IMR-90 (cell line): ENCODE measurements around the gene ABHD12B. TPM values are rescaled to one million over a fixed set of nuclear protein-coding genes. Genes with fewer than 3 reads are reported as not detected.

ENCODE experiments used
- ATAC-seq: fragments of 200-7000 bp; cut with Tn5 transposase; 2 replicates; pipeline ENCODE4 v1.9.1; 2020; ENCODE audit warnings: low read depth, mild to moderate bottlenecking, moderate library complexity
- BruUV-seq: library from RNA; stranded (reverse); fragments of 400-500 nt; replicated peaks from 2 replicates; lab custom pipeline; 2021; lab: Mats Ljungman, UMichigan
- CTCF ChIA-PET: fragments of 300-600 bp; formaldehyde crosslinking; extraction: SDS; loops from one replicate; lab custom pipeline; 2021; ENCODE audit warnings: antibody characterized with exemption; lab: Yijun Ruan, JAX
- POLR2A ChIA-PET: fragments of 300-600 bp; sonication (Branson Sonifier 250); formaldehyde crosslinking; loops from one replicate; lab custom pipeline; 2022; ENCODE audit warnings: antibody characterized with exemption; ENCODE audit not compliant: unreplicated experiment; lab: Charles Lee
- DNase-seq: peaks from one replicate; pipeline ENCODE4 v3.0.0; 2013
- H2AFZ ChIP-seq: replicated peaks from 2 replicates; pipeline ENCODE3; 2013; ENCODE audit warnings: low read length, mild to moderate bottlenecking; ENCODE audit not compliant: poor library complexity
- H2AK5ac ChIP-seq: 2 replicates; pipeline ENCODE4 v1.6.1; 2013; ENCODE audit warnings: low read depth, low read length, inconsistent platforms
- H2AK9ac ChIP-seq: replicated peaks from 2 replicates; pipeline ENCODE3; 2013; ENCODE audit warnings: mild to moderate bottlenecking, low read depth, low read length, moderate library complexity; ENCODE audit not compliant: poor library complexity
- H2BK120ac ChIP-seq: 2 replicates; pipeline ENCODE4 v1.6.1; 2013; ENCODE audit warnings: low read depth, low read length, inconsistent platforms
- H2BK15ac ChIP-seq: 3 replicates; pipeline ENCODE4 v1.6.1; 2013; ENCODE audit warnings: low read depth, low read length, inconsistent platforms
- H2BK20ac ChIP-seq: 2 replicates; pipeline ENCODE4 v1.6.1; 2013; ENCODE audit warnings: low read depth, mild to moderate bottlenecking, inconsistent platforms, low read length, moderate library complexity
- H2BK5ac ChIP-seq: 2 replicates; pipeline ENCODE4 v1.6.1; 2013; ENCODE audit warnings: mild to moderate bottlenecking, low read depth, low read length, inconsistent platforms; ENCODE audit not compliant: poor library complexity, severe bottlenecking
- H3K14ac ChIP-seq: replicated peaks from 2 replicates; pipeline ENCODE4 v1.6.1; 2013; ENCODE audit warnings: low read depth, low read length, inconsistent platforms
- H3K18ac ChIP-seq: 2 replicates; pipeline ENCODE4 v1.6.1; 2013; ENCODE audit warnings: low read depth, low read length, control low read depth
- H3K23ac ChIP-seq: 2 replicates; pipeline ENCODE4 v1.6.1; 2013; ENCODE audit warnings: low read depth, low read length, inconsistent platforms
- H3K27ac ChIP-seq: 2 replicates; pipeline ENCODE4 v1.5.1; 2013; ENCODE audit warnings: mild to moderate bottlenecking, control low read depth, low read length; ENCODE audit not compliant: insufficient read depth
- H3K27me3 ChIP-seq: 2 replicates; pipeline ENCODE4 v1.6.1; 2013; ENCODE audit warnings: low read length; ENCODE audit not compliant: control insufficient read depth, insufficient read depth
- H3K36me3 ChIP-seq: 2 replicates; pipeline ENCODE4 v1.6.1; 2013; ENCODE audit warnings: low read length, mixed read lengths; ENCODE audit not compliant: control insufficient read depth, insufficient read depth
- H3K4ac ChIP-seq: 2 replicates; pipeline ENCODE4 v1.6.1; 2013; ENCODE audit warnings: low read depth, low read length, inconsistent platforms
- H3K4me1 ChIP-seq: 2 replicates; pipeline ENCODE4 v1.6.1; 2013; ENCODE audit warnings: low read length, mixed read lengths; ENCODE audit not compliant: control insufficient read depth, insufficient read depth
- H3K4me2 ChIP-seq: 2 replicates; pipeline ENCODE4 v1.6.1; 2013; ENCODE audit warnings: low read depth, mild to moderate bottlenecking, control low read depth, low read length, moderate library complexity
- H3K4me3 ChIP-seq: 2 replicates; pipeline ENCODE4 v1.5.1; 2013; ENCODE audit warnings: low read depth, mild to moderate bottlenecking, control low read depth, low read length, moderate library complexity; ENCODE audit not compliant: insufficient read depth
- H3K56ac ChIP-seq: 2 replicates; pipeline ENCODE4 v1.6.1; 2013; ENCODE audit warnings: low read length, inconsistent platforms; ENCODE audit not compliant: insufficient read depth; ENCODE audit errors: extremely low read depth
- H3K79me1 ChIP-seq, 2 experiments: 2 replicates each; pipeline ENCODE4 v1.6.1; 2013; ENCODE audit warnings: low read length in 2 of 2, inconsistent platforms in 1 of 2, low read depth in 1 of 2
- H3K9ac ChIP-seq: 2 replicates; pipeline ENCODE4 v1.6.1; 2013; ENCODE audit warnings: low read depth, low read length, control low read depth
- H3K9me1 ChIP-seq: 2 replicates; pipeline ENCODE4 v1.6.1; 2013; ENCODE audit warnings: low read length, inconsistent platforms; ENCODE audit not compliant: insufficient read depth
- H3K9me3 ChIP-seq: 2 replicates; pipeline ENCODE4 v1.6.1; 2013; ENCODE audit warnings: low read length; ENCODE audit not compliant: control insufficient read depth, insufficient read depth
- H4K20me1 ChIP-seq: 2 replicates; pipeline ENCODE4 v1.6.1; 2013; ENCODE audit warnings: low read length, inconsistent platforms; ENCODE audit not compliant: insufficient read depth
- H4K5ac ChIP-seq: 2 replicates; pipeline ENCODE4 v1.6.1; 2013; ENCODE audit warnings: mild to moderate bottlenecking, low read depth, low read length, control low read depth
- H4K8ac ChIP-seq, 2 experiments: 2 replicates each; pipeline ENCODE4 v1.6.1; 2013; ENCODE audit warnings: low read depth in 2 of 2, low read length in 2 of 2, control low read depth in 1 of 2, inconsistent platforms in 1 of 2
- H4K91ac ChIP-seq: 2 replicates; pipeline ENCODE4 v1.6.1; 2013; ENCODE audit warnings: low read depth, low read length, inconsistent platforms; ENCODE audit not compliant: insufficient read depth
- BHLHE40 ChIP-seq: fragments of 150-350 bp; IDR thresholded peaks from 2 replicates; pipeline ENCODE4 v1.6.1; 2016; ENCODE audit warnings: mild to moderate bottlenecking, low read depth, low read length
- CEBPB ChIP-seq: IDR thresholded peaks from 2 replicates; pipeline ENCODE4 v1.6.1; 2012; ENCODE audit warnings: low read depth, low read length, improper control_type of control experiment
- CHD1 ChIP-seq: IDR thresholded peaks from 2 replicates; pipeline ENCODE4 v1.6.1; 2012; ENCODE audit warnings: low read depth, low read length, improper control_type of control experiment
- CTCF ChIP-seq: conservative IDR thresholded peaks from 2 replicates; pipeline ENCODE4 v1.5.1; 2012; ENCODE audit warnings: mild to moderate bottlenecking, low read depth, low read length, improper control_type of control experiment
- FOS ChIP-seq: fragments of 150-350 bp; IDR thresholded peaks from 2 replicates; pipeline ENCODE4 v1.6.1; 2016; ENCODE audit warnings: low read depth, low read length
- MAFK ChIP-seq: IDR thresholded peaks from 2 replicates; pipeline ENCODE4 v1.6.1; 2012; ENCODE audit warnings: low read depth, low read length, improper control_type of control experiment
- MAZ ChIP-seq: IDR thresholded peaks from 2 replicates; pipeline ENCODE4 v1.6.1; 2012; ENCODE audit warnings: low read depth, mild to moderate bottlenecking, low read length, improper control_type of control experiment, moderate library complexity, borderline replicate concordance
- MXI1 ChIP-seq: IDR thresholded peaks from 2 replicates; pipeline ENCODE4 v1.6.1; 2012; ENCODE audit warnings: low read depth, mild to moderate bottlenecking, low read length, moderate library complexity, borderline replicate concordance
- NFE2L2 ChIP-seq: fragments of 150-350 bp; IDR thresholded peaks from 2 replicates; pipeline ENCODE4 v1.6.1; 2016; ENCODE audit warnings: low read depth, mild to moderate bottlenecking, low read length
- POLR2A ChIP-seq: IDR thresholded peaks from 2 replicates; pipeline ENCODE4 v1.6.1; 2012; ENCODE audit warnings: mild to moderate bottlenecking, low read depth, low read length
- RAD21 ChIP-seq: IDR thresholded peaks from 2 replicates; pipeline ENCODE4 v1.6.1; 2012; ENCODE audit warnings: low read length, improper control_type of control experiment
- RCOR1 ChIP-seq: IDR thresholded peaks from 2 replicates; pipeline ENCODE4 v1.6.1; 2012; ENCODE audit warnings: mild to moderate bottlenecking, low read length, improper control_type of control experiment; ENCODE audit not compliant: insufficient replicate concordance
- RFX5 ChIP-seq: IDR thresholded peaks from 2 replicates; pipeline ENCODE4 v1.8.0; 2012; ENCODE audit warnings: low read depth, mild to moderate bottlenecking, low read length, moderate library complexity
- SMC3 ChIP-seq: fragments of 150-350 bp; IDR thresholded peaks from 2 replicates; pipeline ENCODE4 v1.6.1; 2016; ENCODE audit warnings: low read depth, mild to moderate bottlenecking, antibody characterized with exemption, low read length, moderate library complexity
- USF2 ChIP-seq: fragments of 150-350 bp; IDR thresholded peaks from 2 replicates; pipeline ENCODE4 v1.6.1; 2017; ENCODE audit warnings: mild to moderate bottlenecking, antibody characterized with exemption, low read length, low read depth
- WGBS, 2 experiments: methylation state at CpG; one replicate each; pipeline versions ENCODE4 v1.1.5 to v1.1.7; 2013; ENCODE audit warnings: missing lambda C conversion rate in 2 of 2; ENCODE audit not compliant: insufficient read length in 1 of 2; ENCODE audit errors: extremely low coverage in 2 of 2; 5-methylcytosine and 5-hydroxymethylcytosine counted together
- dilution Hi-C: fragments of 300-500 bp; cut with HindIII; formaldehyde crosslinking; loops from one replicate; pipeline ENCODE4 v1.14.3; 2018; ENCODE audit warnings: low sequenced_read_pairs; ENCODE audit not compliant: unreplicated experiment
- in situ Hi-C: fragments of 300-500 bp; cut with MboI; formaldehyde crosslinking; loops from 3 replicates; pipeline ENCODE4 v1.14.3; 2019; ENCODE audit warnings: low sequenced_read_pairs, inconsistent platforms, mixed read lengths
- intact Hi-C: fragments of 100-400 bp; cut with micrococcal nuclease; formaldehyde crosslinking; loops from 2 replicates; pipeline ENCODE4 v1.10.0; 2022
- polyA plus RNA-seq, 3 experiments: library from polyadenylated mRNA; depleted of rRNA; stranded (reverse); fragments of >200 nt; gene quantifications; 2 replicates each; pipeline ENCODE4 v1.2.3, GENCODE V29; 2012; ENCODE audit warnings: low replicate concordance in 1 of 3
- total RNA-seq: library from RNA; depleted of rRNA; stranded (reverse); fragments of >200 nt; gene quantifications from 2 replicates; pipeline ENCODE4 v1.2.3, GENCODE V29; 2012
- TF ChIP-seq, protein P1 (sequence below): fragments of 150-350 bp; IDR thresholded peaks from 2 replicates; pipeline ENCODE4 v1.6.1; 2016; ENCODE audit warnings: low read depth, mild to moderate bottlenecking, low read length, moderate library complexity, borderline replicate concordance

ABHD12B gene
- total and polyA plus RNA-seq, 2 of the 4 experiments (the other 2 are of a cell fraction), result 0.18 TPM; not detected in 1

DNA sequence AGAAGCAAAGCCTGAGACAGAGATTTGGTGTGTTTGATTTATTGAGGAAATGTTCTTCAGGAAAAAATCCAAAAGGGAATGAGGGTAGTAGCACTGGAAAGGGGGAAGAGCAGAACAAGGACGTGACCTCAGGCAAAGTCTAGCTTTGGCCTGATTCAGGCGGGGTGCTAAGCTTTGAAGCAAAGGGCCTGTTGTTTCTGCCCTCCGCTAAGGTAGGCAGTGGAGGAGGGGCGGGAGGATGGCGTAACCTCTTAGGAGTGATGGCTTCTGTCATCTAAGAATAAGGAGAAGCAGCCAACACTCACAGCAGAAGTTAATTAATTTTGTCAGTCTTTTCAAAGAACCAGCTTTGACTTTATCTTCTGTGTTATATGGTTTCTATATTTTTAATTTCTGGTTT is 20.4 kb downstream of the ABHD12B start:
- ATAC-seq (no peak), DNase-seq (no peak)
- dilution Hi-C loops, result no loop called here
- Histone ChIP-seq H3K36me3 (no peaks in the 10 kb centered on the region), H2BK15ac (no peak overlapping the region), H3K27me3 (no peaks in the 10 kb centered on the region), H2AFZ (no peak overlapping the region), H4K20me1 (no peaks in the 10 kb centered on the region), H3K18ac (no peak overlapping the region), H3K14ac (no peak overlapping the region), H3K4me1 (no peaks in the 10 kb centered on the region), H3K4me2 (no peak overlapping the region), H2BK20ac (no peak overlapping the region), H3K4me3 (no peak overlapping the region), H4K5ac (no peak overlapping the region), H3K4ac (no peak overlapping the region), H2AK5ac (no peak overlapping the region), H3K9ac (no peak overlapping the region), H3K9me1 (no peaks in the 10 kb centered on the region), H2AK9ac (no peak overlapping the region), H4K8ac (no peak overlapping the region), H3K23ac (no peak overlapping the region), H3K56ac (no peak overlapping the region), H2BK5ac (no peak overlapping the region), H2BK120ac (no peak overlapping the region), H3K9me3 (no peaks in the 10 kb centered on the region), H4K91ac (no peak overlapping the region), H3K27ac (no peak overlapping the region), H3K79me1 (no peaks in the 10 kb centered on the region)
- WGBS, 2 experiments, result no CpG with 5 or more reads among the region's 5 CpGs
- ChIA-PET POLR2A (no interaction called here), CTCF (no interaction called here)
- in situ Hi-C loops, result no loop called here
- no peak for TF ChIP-seq CEBPB
- TF ChIP-seq RAD21, result no peak
- no peak for TF ChIP-seq MAZ
- TF ChIP-seq RCOR1, result no peak
- TF ChIP-seq CTCF, result no peak
- TF ChIP-seq USF2, result no peak
- TF ChIP-seq MAFK, result no peak
- no peak for TF ChIP-seq RFX5
- no peak for TF ChIP-seq BHLHE40
- TF ChIP-seq NFE2L2, result no peak
- no peak for TF ChIP-seq POLR2A
- TF ChIP-seq SMC3, result no peak
- no peak for TF ChIP-seq FOS
- TF ChIP-seq CHD1, result no peak
- TF ChIP-seq, protein P1, sequence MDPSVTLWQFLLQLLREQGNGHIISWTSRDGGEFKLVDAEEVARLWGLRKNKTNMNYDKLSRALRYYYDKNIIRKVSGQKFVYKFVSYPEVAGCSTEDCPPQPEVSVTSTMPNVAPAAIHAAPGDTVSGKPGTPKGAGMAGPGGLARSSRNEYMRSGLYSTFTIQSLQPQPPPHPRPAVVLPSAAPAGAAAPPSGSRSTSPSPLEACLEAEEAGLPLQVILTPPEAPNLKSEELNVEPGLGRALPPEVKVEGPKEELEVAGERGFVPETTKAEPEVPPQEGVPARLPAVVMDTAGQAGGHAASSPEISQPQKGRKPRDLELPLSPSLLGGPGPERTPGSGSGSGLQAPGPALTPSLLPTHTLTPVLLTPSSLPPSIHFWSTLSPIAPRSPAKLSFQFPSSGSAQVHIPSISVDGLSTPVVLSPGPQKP, result no peak
- TF ChIP-seq MXI1, result no peak
- no TSS peak for BruUV-seq
- intact Hi-C loops, result no loop called here
